Measurements from ENCODE around the gene BMPR1A.

The BMPR1A gene

DNA sequence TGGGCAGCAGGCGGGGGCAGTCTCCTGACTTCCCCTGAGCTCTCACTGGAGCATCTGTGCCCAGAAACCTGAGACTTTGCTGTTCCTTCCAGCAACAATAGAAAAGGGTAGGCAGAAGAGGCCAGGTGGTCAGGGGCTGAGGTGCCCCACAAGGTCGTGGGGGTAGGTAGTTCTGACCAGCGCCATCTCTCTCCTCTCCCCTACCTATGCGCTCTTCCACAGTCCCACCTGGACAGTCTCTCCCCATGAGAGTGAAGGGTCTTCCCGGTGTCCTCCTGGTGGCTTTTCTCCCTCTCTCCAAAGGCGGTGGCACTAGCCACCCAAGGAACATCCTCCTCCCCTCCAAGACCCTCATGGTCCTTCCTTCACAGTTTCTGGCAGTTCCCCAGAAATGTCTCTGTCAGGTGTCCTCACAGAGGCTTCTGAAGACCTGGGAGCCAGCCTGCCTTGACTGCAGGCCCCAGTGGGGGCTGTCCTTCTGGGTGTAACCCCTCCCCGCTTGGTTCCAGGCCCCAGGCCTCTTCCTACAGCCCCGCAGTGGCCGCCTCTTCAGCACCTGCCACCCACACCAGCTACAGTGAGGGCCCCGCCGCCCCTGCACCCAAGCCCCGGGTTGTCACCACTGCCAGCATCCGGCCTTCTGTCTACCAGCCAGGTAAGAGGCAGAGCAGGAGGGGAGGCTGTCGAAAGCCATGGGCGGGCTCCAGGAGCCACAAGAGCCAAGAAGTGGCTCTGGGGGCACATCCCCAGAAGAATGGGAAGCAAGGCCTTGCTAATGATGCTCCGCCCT, 46.8 kb upstream of the BMPR1A start:
- ChIA-PET CTCF (interaction anchor here (0.6 kb wide), 2 partner anchors 15 to 126 kb away, joined by 3 to 4 read pairs; no protein-coding TSS in a partner anchor), POLR2A (ENCODE audit: low non-redundant PET) (interaction anchor here (0.8 kb wide), 1 partner anchor 251 kb away, joined by 3 read pairs; no protein-coding TSS in a partner anchor)
- DNase-seq (ENCODE audit: low spot score), result no peak
- H3K27ac ChIP-seq, result no peak overlapping the region
- TF ChIP-seq, protein P1, sequence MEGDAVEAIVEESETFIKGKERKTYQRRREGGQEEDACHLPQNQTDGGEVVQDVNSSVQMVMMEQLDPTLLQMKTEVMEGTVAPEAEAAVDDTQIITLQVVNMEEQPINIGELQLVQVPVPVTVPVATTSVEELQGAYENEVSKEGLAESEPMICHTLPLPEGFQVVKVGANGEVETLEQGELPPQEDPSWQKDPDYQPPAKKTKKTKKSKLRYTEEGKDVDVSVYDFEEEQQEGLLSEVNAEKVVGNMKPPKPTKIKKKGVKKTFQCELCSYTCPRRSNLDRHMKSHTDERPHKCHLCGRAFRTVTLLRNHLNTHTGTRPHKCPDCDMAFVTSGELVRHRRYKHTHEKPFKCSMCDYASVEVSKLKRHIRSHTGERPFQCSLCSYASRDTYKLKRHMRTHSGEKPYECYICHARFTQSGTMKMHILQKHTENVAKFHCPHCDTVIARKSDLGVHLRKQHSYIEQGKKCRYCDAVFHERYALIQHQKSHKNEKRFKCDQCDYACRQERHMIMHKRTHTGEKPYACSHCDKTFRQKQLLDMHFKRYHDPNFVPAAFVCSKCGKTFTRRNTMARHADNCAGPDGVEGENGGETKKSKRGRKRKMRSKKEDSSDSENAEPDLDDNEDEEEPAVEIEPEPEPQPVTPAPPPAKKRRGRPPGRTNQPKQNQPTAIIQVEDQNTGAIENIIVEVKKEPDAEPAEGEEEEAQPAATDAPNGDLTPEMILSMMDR (conservative IDR thresholded peaks at IDR 0.05; ENCODE audit: low read depth), result no peak

DNA sequence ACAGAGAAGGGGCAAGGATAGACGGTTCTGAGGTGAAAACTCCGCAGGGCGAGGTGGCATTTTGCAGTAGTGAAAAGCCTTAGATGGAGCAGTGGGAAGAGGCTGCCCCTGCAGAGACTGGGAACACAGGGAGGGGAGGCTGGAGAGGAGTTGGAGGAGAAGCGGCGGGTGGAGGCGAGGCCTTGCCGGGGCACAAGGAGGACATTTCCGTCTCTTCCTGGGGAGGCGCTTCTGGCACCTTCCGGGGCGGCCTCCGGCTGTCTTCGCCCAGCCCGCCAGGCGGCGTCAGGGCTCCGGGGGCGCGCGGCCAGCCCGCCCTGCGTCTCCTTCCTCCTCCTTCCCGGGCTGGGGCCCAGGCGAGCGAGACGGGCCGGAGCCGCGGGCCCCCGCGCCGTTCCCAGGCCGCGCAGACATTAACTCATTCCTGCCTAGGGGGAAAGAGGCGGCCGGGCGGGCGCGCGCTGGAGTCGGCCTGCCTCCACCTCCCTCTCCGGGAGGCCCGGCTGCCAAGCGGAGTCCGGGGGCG, 45.4 kb upstream of the BMPR1A start:
- ChIA-PET CTCF (interaction anchor here (1.4 kb wide), 1 partner anchor 188 kb away, joined by 3 read pairs; no protein-coding TSS in a partner anchor), POLR2A (ENCODE audit: low non-redundant PET) (interaction anchor here (1.5 to 1.6 kb wide), 2 partner anchors 42 to 45 kb away, joined by 5 read pairs; partner anchors contain the start of gene BMPR1A)
- TF ChIP-seq, protein P1 (conservative IDR thresholded peaks at IDR 0.05; ENCODE audit: low read depth), result peak; percentile 86
- H3K27ac ChIP-seq, result peak overlapping the region; percentile 87
- peak; percentile 91 for DNase-seq (ENCODE audit: low spot score)

DNA sequence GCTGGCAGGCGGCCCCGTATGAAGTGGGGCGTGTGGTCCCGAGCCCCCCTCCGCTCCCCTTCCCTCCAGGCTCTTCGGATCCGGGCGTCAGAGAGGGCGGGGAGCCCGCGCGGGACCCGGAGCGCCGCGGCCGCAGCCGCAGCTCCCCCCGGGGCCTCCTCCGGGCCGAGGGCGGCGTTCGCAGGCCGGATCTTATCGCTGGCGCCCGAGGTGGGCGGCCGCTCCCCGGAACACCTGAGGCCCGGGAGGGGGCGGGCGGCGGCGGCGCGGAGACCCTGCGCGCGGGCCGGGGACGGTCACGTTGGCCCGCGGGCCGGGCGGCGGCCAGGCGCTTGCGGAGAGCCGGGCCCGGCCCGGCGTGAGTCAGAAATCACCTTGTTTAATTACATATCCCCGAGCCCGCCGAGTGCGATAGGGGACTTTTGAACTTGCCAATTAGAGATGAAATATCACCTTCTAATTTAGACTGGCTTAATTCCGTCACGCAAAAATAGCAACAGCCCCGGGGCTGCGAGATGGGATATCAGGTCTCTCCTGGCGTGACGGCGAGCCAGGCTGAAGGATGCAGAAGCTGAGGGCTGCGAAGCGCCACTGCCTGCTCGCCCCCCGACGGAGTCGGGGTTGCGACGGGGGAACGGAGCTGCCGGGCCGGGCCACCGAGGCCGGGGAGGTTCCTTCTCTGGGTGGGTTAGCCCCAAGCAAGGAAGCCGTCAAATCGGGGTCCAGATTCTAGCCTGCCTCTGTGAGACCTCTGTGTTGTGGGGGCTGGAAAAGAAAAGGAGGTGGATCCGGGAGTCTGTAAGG, 44.7 kb upstream of the BMPR1A start:
- ChIA-PET CTCF (interaction anchor here (0.5 to 1.4 kb wide), 4 partner anchors 144 to 217 kb away, joined by 3 to 4 read pairs (median 4); no protein-coding TSS in a partner anchor), POLR2A (ENCODE audit: low non-redundant PET) (interaction anchor here (0.6 to 1.6 kb wide), 4 partner anchors 41 to 80 kb away, joined by 3 to 17 read pairs (median 5); partner anchors contain the start of gene BMPR1A)
- H3K27ac ChIP-seq, result peak overlapping the region; percentile 87
- DNase-seq (ENCODE audit: low spot score), result peak; percentile 57
- TF ChIP-seq, protein P1 (conservative IDR thresholded peaks at IDR 0.05; ENCODE audit: low read depth), result no peak

DNA sequence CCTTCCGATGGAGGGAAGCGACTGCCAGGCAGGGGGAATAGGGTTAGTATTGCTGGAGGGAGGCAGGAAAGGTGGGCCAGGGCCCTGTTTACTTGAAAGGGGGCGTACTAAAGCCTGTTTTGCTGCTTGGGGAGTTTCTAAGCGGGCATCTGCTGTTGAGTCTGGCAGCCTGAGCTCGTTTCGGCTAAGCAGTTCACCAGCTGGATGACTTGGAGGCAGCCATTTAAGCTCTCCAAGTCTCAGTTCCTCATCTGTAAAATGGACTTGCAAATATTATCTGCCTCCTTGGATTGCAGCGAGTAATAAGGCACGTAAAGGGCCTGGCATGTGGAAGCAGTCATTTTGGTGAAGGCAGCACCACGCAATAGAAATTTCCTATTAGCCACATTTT, 44.1 kb upstream of the BMPR1A start:
- DNase-seq (ENCODE audit: low spot score), result no peak
- TF ChIP-seq, protein P1 (conservative IDR thresholded peaks at IDR 0.05; ENCODE audit: low read depth), result no peak
- ChIA-PET POLR2A (ENCODE audit: low non-redundant PET) (interaction anchor here (1.1 to 1.5 kb wide), 2 partner anchors 40 to 44 kb away, joined by 3 to 5 read pairs; partner anchors contain the start of gene BMPR1A), CTCF (interaction anchor here (0.5 to 1.4 kb wide), 3 partner anchors 43 to 194 kb away, joined by 3 to 4 read pairs (median 3); no protein-coding TSS in a partner anchor)
- H3K27ac ChIP-seq, result peak overlapping the region; percentile 87

DNA sequence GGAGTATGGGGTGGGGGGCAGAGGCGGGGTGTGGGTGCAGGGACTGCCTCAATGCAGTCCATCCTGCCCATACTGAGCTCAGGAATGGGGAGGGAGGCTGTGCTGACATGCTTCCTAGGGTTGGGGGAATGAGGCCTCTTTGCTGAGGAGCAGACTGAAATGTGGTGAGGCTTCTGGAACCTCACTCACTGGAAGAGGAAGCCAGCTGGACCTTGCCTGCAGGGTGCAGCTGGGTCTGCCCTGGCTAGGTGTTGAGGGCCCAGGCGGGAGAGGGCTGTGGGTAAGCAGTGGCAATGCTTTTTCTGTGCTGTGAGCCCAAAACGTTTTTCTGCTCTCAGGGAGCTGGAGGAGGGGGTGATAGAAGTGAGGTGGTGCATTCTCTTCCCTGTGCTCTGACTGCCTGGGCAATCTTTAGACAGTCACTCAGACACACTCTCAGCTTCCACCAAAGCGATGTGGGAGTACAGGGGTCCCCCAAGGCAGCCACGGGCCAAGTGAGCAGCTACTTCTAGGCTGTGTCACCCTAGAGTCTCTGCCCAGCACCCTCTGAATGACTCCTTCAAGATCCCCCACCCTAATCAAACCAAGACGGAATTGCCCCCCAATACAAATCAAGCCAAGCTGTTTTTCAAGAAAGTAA, 41.1 kb upstream of the BMPR1A start:
- TF ChIP-seq, protein P1 (conservative IDR thresholded peaks at IDR 0.05; ENCODE audit: low read depth), result no peak
- CTCF ChIA-PET, result no interaction called here
- H3K27ac ChIP-seq, result no peak overlapping the region
- no peak for DNase-seq (ENCODE audit: low spot score)
- POLR2A ChIA-PET (ENCODE audit: low non-redundant PET), result interaction anchor here (1.1 kb wide), 1 partner anchor 41 kb away, joined by 3 read pairs; the partner anchor contains the start of gene BMPR1A

Data from RWPE1 (cell line).